HUDEP-2 (cell line): ENCODE data around the gene SBK1.

ENCODE experiments used
- DNase-seq, 76 experiments: peaks; one replicate each; lab custom pipeline; 2025; ENCODE audit not compliant: unreplicated experiment in 76 of 76; lab: John Stamatoyannopoulos, UW

Gene SBK1

DNA sequence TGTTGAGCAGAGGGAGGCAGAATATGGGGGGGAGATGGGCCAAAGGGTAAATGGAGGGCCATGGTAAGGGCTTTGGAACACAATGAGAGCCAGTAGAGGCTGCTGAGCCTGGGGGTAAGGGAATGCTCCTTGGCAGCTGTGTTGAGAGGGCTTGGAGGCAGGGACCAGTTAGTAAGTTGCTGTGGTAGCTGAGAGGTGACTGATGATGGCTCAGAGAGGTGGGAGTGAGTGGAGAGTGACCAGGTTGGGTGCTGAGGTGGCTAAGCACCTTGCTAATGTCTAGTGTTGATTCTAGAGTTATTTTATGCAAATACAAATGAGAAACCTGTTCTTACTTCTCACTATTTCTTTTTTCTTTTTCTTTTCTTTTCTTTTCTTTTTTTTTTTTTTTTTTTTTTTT lies 10.8 kb downstream of the SBK1 start:
- DNase-seq, result no peak

- DNase-seq, result peak in 11 of 76 experiments; percentile 4 to 35 (median 15)
Measured at GRCh38 chr16:28304214-28304613, 11.9 kb downstream of the SBK1 start.

DNA sequence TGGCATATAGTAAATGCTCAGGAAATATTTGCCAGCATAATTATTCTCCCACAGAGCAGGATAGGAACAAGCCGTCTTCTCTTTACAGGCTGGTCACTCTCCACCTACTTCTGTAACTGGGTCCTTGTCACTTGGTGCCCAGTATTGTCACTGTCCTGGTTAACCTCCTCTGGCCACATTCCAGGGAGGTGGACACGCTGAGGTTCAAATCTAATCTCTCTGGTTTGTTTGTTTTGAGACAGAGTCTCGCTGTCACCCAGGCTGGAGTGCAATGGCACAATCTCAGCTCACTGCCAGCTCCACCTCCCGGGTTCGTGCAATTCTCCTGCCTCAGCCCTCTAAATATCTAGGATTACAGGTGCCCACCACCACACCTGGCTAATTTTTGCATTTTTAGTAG lies 15.6 kb downstream of the SBK1 start:
- DNase-seq, result no peak

- DNase-seq, result no peak
Measured at GRCh38 chr16:28308794-28309584, 16.7 kb downstream of the SBK1 start.

DNA sequence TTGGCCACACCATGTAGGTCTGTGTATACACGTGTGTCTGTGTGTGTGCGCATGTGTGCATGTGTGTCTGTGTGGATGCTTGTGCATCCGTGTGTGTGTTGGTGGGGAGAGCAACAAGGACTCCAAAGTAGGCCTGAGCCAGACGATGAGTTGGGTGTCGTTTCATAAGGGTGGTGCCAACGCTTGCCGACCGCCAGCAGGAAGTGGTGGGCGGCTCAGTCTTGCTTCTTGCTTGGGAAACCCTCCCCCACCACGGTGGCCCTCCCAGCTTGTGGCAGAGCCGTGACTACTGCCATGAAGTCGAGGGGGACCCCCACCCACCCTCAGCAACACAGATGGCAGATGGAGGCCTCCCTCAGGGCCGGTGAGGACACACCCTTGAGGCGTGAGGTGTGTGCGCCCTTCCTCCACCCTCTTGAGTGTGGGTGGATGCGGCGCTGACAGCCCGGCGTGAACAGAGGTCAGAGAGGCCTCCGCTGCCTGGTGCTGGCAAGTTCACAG lies 17.5 kb downstream of the SBK1 start:
- peak in 15 of 76 experiments; percentile 9 to 40 (median 22) for DNase-seq

DNA sequence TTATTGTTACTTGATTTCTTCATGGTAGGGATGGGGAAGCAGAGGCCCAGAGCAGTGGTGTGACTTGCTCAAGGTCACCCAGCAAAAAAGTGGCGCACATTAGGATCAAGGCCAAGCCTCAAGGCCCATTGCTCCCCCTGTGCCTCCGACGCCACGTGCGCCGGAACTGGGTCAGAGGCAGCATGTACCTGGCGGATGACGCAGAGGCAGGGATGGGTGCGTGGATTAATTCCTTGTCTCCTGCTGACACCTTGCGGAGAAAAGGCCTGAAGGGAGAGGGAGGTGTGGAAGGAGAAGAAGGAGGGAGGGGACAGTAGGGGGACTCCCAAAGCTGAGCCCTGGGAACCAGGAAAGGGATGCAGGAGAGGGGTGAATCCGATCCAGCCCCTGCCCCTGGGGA lies 18.5 kb downstream of the SBK1 start:
- no peak for DNase-seq

- DNase-seq, result no peak
Measured at GRCh38 chr16:28311413-28311812, 19.1 kb downstream of the SBK1 start.

DNA sequence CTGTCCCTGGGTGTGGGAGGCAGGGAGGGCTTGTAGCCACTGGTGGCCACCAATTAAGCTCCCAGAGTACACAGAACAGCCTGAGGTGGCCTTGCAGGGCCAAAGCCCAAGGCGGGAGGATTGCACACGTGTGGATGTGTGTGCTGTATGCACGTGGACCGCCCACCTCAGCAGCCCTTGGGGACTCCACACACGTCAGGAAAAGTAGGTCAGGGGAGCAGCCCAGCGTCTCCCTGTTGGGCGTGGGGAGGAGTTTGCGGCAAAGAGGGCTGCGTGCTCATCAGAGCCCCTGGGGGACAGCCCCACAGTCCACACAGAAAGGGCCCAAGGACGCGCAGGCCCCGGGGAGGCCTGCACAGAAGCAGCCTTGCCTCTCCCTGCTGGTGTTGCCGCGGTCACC lies 19.6 kb downstream of the SBK1 start:
- no peak for DNase-seq

DNA sequence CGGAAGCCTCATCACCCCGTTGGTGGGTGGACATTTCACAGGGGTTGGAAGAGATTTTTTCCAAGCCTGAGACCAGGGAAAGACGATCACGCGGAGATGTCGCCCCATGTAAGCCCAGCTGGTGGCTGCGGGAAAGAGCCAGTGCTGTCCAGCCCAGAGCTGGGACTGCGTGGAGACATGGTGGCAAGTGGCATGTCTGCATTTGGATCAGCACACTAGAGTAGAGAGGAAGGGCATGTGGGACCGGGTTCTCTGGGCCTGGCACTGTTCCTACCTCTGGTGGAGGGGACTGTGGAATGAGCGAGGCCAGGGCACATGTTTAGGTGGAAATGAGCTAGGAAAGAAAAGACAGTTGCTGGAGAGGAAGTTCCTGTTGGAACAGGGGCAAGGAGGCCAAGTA lies 20.0 kb downstream of the SBK1 start:
- no peak for DNase-seq

DNA sequence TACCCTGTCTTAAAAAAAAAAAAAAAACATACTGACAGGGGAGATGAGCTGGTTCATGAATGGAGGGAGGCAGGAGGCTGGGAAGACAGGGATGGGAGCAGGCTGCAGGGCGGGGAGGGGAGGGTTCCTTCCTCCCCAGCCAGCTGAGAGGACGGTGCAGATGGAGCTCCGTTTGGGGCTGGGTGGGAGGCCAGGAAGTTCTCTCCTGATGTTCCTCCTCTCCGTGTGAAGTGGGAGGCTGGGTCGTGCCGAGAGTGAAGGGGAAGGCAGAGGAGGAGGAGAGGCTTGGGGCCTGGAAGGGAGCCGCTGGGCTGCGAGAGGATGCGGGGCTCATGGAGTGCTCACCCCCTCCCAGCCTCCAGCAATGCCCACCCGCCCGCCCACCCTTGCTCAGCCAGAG lies 21.3 kb downstream of the SBK1 start:
- no peak for DNase-seq

- no peak for DNase-seq
Measured at GRCh38 chr16:28316054-28316453, 23.7 kb downstream of the SBK1 start.

- DNase-seq, result peak in 38 of 76 experiments; percentile 1 to 67 (median 17)
Measured at GRCh38 chr16:28317040-28317880, 24.9 kb downstream of the SBK1 start.

GRCh38 chr16:28318042-28318744 lies 25.9 kb downstream of the SBK1 start:
- no peak for DNase-seq

GRCh38 chr16:28319476-28320022 lies 27.2 kb downstream of the SBK1 start:
- no peak for DNase-seq

DNA sequence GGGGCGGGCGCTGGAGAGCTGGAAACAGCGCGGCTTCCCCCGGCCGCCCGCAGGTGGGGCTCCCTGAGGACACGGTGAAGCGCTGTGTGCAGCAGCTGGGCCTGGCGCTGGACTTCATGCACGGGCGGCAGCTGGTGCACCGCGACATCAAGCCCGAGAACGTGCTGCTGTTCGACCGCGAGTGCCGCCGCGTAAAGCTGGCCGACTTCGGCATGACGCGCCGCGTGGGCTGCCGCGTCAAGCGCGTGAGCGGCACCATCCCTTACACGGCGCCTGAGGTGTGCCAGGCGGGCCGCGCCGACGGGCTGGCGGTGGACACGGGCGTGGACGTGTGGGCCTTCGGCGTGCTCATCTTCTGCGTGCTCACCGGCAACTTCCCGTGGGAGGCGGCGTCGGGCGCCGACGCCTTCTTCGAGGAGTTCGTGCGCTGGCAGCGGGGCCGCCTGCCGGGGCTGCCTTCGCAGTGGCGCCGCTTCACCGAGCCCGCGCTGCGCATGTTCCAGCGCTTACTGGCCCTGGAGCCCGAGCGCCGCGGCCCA lies 27.8 kb downstream of the SBK1 start:
- DNase-seq, result no peak

DNA sequence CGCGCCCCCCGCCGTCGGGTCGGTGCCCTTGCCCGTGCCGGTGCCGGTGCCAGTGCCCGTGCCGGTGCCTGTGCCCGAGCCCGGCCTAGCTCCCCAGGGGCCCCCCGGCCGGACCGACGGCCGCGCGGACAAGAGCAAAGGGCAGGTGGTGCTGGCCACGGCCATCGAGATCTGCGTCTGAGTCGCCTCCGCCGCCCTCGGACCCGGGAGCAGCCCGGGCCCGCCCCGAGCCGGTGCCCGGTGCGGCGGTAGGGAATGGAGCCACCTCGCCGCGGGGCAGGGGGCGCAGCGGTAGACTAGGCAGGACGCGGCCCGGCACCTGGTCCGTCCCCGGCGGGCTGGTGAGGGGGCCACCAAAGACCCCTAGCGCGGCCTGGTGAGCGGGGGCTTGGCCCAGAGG lies 28.4 kb downstream of the SBK1 start:
- DNase-seq, result no peak

DNA sequence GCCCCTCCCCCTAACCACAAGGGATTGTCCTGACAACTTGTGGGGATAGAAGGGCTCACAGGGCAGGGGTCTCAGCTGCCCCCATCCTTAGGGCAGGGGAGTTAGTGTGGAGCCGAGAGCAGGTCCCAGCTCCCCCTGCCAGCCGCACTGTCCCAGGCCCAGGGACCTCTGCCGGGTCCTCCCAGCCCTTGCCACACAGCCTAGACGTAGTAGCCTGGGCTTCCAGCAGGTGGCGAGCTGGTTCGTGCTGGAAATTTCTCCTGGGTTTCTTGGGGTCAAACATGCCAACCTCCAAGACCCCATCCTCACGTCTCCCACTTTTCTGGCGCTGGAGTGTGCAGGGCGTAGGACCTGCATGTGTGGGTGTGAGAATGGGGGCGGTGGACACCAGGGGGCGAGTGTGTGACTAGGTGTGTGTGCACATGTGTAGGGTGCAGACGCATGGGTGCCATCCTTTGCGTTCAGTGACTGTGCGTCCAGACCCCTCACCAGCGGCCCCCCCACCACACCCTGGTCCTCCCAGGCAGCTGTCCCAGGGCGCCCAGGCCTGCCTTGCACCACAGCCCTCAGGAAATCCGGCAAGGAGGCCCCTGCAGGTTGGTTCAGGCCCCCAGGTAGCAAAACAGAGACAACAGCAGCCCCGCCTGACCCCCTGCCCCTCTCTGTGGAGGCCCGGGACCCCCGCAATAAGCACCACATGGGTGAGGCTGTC lies 29.5 kb downstream of the SBK1 start:
- peak in 18 of 76 experiments; percentile 1 to 34 (median 14) for DNase-seq

DNA sequence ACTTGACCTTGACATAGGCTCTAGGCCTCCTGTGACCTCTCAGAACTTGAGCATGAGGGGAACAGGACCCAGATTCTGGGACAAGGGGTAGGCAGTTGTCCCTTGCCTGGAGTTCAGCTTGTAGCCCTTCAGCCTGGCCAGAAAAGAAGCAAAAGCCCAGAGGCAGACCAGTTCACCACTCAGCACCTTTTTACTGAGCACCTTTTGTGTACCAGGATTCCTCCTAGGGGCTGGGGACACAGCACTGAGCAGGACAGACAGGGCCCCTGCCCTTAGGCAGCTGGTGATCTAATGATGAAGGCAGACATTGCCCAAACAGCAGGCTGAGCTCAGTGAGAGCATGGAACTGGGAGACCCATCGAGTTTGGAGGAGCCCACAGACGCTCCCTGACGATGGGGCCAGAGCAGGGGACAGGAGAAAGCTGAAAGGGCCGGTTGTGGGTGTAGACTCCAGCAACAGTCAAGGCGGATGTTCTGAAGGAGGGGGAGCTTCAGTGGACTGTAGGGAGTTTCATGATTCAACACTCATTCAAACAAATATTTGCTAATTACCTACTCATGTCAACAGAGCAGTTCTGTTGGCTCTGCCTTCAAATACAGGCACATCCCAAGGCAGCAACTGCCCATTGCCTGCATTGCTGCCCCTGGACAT lies 32.0 kb downstream of the SBK1 start:
- DNase-seq, result no peak

DNA sequence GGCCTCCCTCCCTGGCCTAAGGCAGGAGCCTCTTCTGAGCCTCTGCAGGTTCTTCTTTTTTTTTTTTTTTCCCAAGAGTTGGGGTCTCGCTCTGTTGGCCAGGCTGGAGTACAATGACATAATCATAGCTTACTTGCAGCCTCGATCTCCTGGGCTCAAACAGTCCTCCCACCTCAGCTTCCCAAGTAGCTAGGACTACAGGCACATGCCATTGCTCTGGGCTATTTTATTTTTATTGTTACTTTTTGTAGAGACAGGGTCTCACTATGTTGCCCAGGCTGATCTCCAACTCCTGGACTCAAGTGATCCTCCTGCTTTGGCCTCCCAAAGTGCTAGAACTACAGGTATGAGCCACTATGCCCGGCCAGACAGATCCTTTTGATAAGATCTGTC lies 32.6 kb downstream of the SBK1 start:
- no peak for DNase-seq
